ENCODE data around the gene ZBTB38. TPM values are rescaled to one million over a fixed set of nuclear protein-coding genes. Genes with fewer than 3 reads are reported as not detected.

Gene ZBTB38
- total and polyA plus RNA-seq, 2 donors (not counting 3 experiments of a cell fraction or from before 2014, with no cell fraction given): 31.1 to 85.2 TPM

- no peak overlapping the region for H3K4me3 ChIP-seq (replicated peaks in 1 of 3; ENCODE audit: insufficient read depth in 1 of 3, low read depth in 1 of 3, low read length in 3 of 3)
- DNase-seq (ENCODE audit: low read depth, low spot score) (no peak), FAIRE-seq (no peak)
- no peak overlapping the region for H3K27ac ChIP-seq (ENCODE audit: insufficient read depth, low read depth, low read length)
- no peaks in the 10 kb centered on the region for H3K9me3 ChIP-seq (replicated peaks; ENCODE audit: control insufficient read depth, insufficient read depth, low read length)
- no peaks in the 10 kb centered on the region for H4K20me1 ChIP-seq (replicated peaks; ENCODE audit: control insufficient read depth, extremely low read depth, insufficient read depth, low read length)
- BruUV-seq (replicated peaks): no TSS peak
- ChIA-PET CTCF (interaction anchor here (0.7 kb wide), 1 partner anchor 70 kb away, joined by 3 read pairs; no protein-coding TSS in a partner anchor), POLR2A (no interaction called here)
- no peaks in the 10 kb centered on the region for H3K9me1 ChIP-seq (replicated peaks; ENCODE audit: control insufficient read depth, extremely low read depth, insufficient read depth, low read length)
- H3K4me2 ChIP-seq (ENCODE audit: insufficient read depth, low read length): no peak overlapping the region
- dilution Hi-C loops (cut with MboI; ENCODE audit: extremely low pct_ligation_motif_present, low sequenced_read_pairs): no loop called here
- no peak overlapping the region for H3K9ac ChIP-seq (replicated peaks; ENCODE audit: extremely low read depth, insufficient read depth, low read length)
- TF ChIP-seq CTCF (IDR thresholded peaks at IDR 0.05; ENCODE audit: extremely low read depth in 1 of 2, insufficient read depth in 1 of 2, low read depth in 1 of 2, low read length in 2 of 2) (no peak), POLR2A (IDR thresholded peaks at IDR 0.05; ENCODE audit: low read depth, low read length) (no peak), JUN (IDR thresholded peaks at IDR 0.05; ENCODE audit: borderline replicate concordance, insufficient read depth, insufficient read length, low read depth) (no peak), POLR2AphosphoS5 (IDR thresholded peaks at IDR 0.05; ENCODE audit: insufficient read depth, low read depth, low read length) (no peak), MYC (IDR thresholded peaks at IDR 0.05; ENCODE audit: low read depth, low read length) (no peak), EZH2 (IDR thresholded peaks at IDR 0.05; ENCODE audit: borderline replicate concordance, low read depth, low read length, severe bottlenecking) (no peak)
- peaks cover 13% of the 10 kb centered on the region for H3K4me1 ChIP-seq (ENCODE audit: control insufficient read depth, extremely low read depth, insufficient read depth, low read length)
- no peaks in the 10 kb centered on the region for H3K27me3 ChIP-seq (ENCODE audit: control insufficient read depth in 2 of 2, insufficient read depth in 2 of 2, low read length in 2 of 2)
- peaks cover 0 to 3% of the 10 kb centered on the region in 2 experiments for H3K36me3 ChIP-seq (ENCODE audit: control insufficient read depth in 2 of 2, extremely low read depth in 1 of 2, insufficient read depth in 2 of 2, low read length in 2 of 2)
- no peaks in the 10 kb centered on the region for H3K79me2 ChIP-seq (ENCODE audit: control insufficient read depth, insufficient read depth, low read length)
- no peak overlapping the region for H2AFZ ChIP-seq (ENCODE audit: low read depth, low read length)
- intact Hi-C loops (cut with micrococcal nuclease): no loop called here
These were observed 23.6 kb downstream of the ZBTB38 start for GRCh38 chr3:141391991-141392316.

GRCh38 chr3:141392416-141392815 is 24.1 kb downstream of the ZBTB38 start:
- H3K9me1 ChIP-seq (replicated peaks; ENCODE audit: control insufficient read depth, extremely low read depth, insufficient read depth, low read length): no peaks in the 10 kb centered on the region
- no peak overlapping the region for H3K27ac ChIP-seq (ENCODE audit: insufficient read depth, low read depth, low read length)
- no peak overlapping the region for H3K9ac ChIP-seq (replicated peaks; ENCODE audit: extremely low read depth, insufficient read depth, low read length)
- ChIA-PET POLR2A (no interaction called here), CTCF (interaction anchor here (0.7 kb wide), 1 partner anchor 70 kb away, joined by 3 read pairs; no protein-coding TSS in a partner anchor)
- H2AFZ ChIP-seq (ENCODE audit: low read depth, low read length): no peak overlapping the region
- no TSS peak for BruUV-seq (replicated peaks)
- FAIRE-seq: no peak
- dilution Hi-C loops (cut with MboI; ENCODE audit: extremely low pct_ligation_motif_present, low sequenced_read_pairs): no loop called here
- no peak for DNase-seq (ENCODE audit: low read depth, low spot score)
- TF ChIP-seq CTCF (IDR thresholded peaks at IDR 0.05; ENCODE audit: extremely low read depth in 1 of 2, insufficient read depth in 1 of 2, low read depth in 1 of 2, low read length in 2 of 2): no peak
- no peaks in the 10 kb centered on the region for H4K20me1 ChIP-seq (replicated peaks; ENCODE audit: control insufficient read depth, extremely low read depth, insufficient read depth, low read length)
- peaks cover 13% of the 10 kb centered on the region for H3K4me1 ChIP-seq (ENCODE audit: control insufficient read depth, extremely low read depth, insufficient read depth, low read length)
- no peaks in the 10 kb centered on the region for H3K27me3 ChIP-seq (ENCODE audit: control insufficient read depth in 2 of 2, insufficient read depth in 2 of 2, low read length in 2 of 2)
- intact Hi-C loops (cut with micrococcal nuclease): no loop called here
- H3K4me2 ChIP-seq (ENCODE audit: insufficient read depth, low read length): no peak overlapping the region
- H3K9me3 ChIP-seq (replicated peaks; ENCODE audit: control insufficient read depth, insufficient read depth, low read length): no peaks in the 10 kb centered on the region
- no peaks in the 10 kb centered on the region for H3K79me2 ChIP-seq (ENCODE audit: control insufficient read depth, insufficient read depth, low read length)
- H3K4me3 ChIP-seq (replicated peaks in 1 of 3; ENCODE audit: insufficient read depth in 1 of 3, low read depth in 1 of 3, low read length in 3 of 3): no peak overlapping the region
- peaks cover 0 to 5% of the 10 kb centered on the region in 2 experiments for H3K36me3 ChIP-seq (ENCODE audit: control insufficient read depth in 2 of 2, extremely low read depth in 1 of 2, insufficient read depth in 2 of 2, low read length in 2 of 2)

All from endothelial cell of umbilical vein (primary cell).